HEK293 (cell line): ENCODE data around the gene RAB23.
A peak's percentile ranks its signal among the peaks of the same experiment; 100 is the strongest.

ENCODE experiments used
- HOXA7 ChIP-seq: sonication (generic); formaldehyde crosslinking; IDR thresholded peaks from 2 replicates; pipeline ENCODE4 v1.8.1; 2022; ENCODE audit warnings: missing genetic modification reagents, borderline replicate concordance
- IKZF3 ChIP-seq: fragments of 450-650 bp; IDR thresholded peaks from 2 replicates; pipeline ENCODE4 v1.5.0; 2018; ENCODE audit warnings: missing biosample characterization, mild to moderate bottlenecking, missing genetic modification characterization, moderate library complexity
- KLF10 ChIP-seq: fragments of 450-650 bp; IDR thresholded peaks from 2 replicates; pipeline ENCODE4 v1.5.1; 2018; ENCODE audit warnings: missing biosample characterization, mild to moderate bottlenecking, missing genetic modification characterization
- KLF16 ChIP-seq: fragments of 450-650 bp; formaldehyde crosslinking; IDR thresholded peaks from 2 replicates; pipeline ENCODE4 v1.5.1; 2017; ENCODE audit warnings: missing biosample characterization, missing genetic modification characterization
- REPIN1 ChIP-seq: fragments of 450-650 bp; formaldehyde crosslinking; IDR thresholded peaks from 2 replicates; pipeline ENCODE4 v1.5.1; 2017; ENCODE audit warnings: missing biosample characterization, missing genetic modification characterization, low read depth
- ZBTB49 ChIP-seq: fragments of 450-650 bp; formaldehyde crosslinking; IDR thresholded peaks from 2 replicates; pipeline ENCODE4 v1.5.1; 2016; ENCODE audit warnings: missing biosample characterization, missing genetic modification characterization, low read depth
- ZFP3 ChIP-seq: fragments of 450-650 bp; formaldehyde crosslinking; IDR thresholded peaks from 2 replicates; pipeline ENCODE4 v1.5.1; 2016; ENCODE audit warnings: low read depth, missing biosample characterization, missing genetic modification characterization
- ZNF184 ChIP-seq: fragments of 450-650 bp; IDR thresholded peaks from 2 replicates; pipeline ENCODE4 v1.5.1; 2018; ENCODE audit warnings: missing biosample characterization, mild to moderate bottlenecking, missing genetic modification characterization
- ZNF211 ChIP-seq: fragments of 450-650 bp; formaldehyde crosslinking; IDR thresholded peaks from 2 replicates; pipeline ENCODE4 v1.5.1; 2016; ENCODE audit warnings: low read depth, missing biosample characterization, missing genetic modification characterization
- ZNF24 ChIP-seq: fragments of 450-650 bp; formaldehyde crosslinking; IDR thresholded peaks from 2 replicates; pipeline ENCODE4 v1.5.1; 2016; ENCODE audit warnings: missing biosample characterization, missing genetic modification characterization
- ZNF398 ChIP-seq: fragments of 450-650 bp; formaldehyde crosslinking; IDR thresholded peaks from 2 replicates; pipeline ENCODE4 v1.5.1; 2017; ENCODE audit warnings: missing biosample characterization, missing genetic modification characterization
- ZNF510 ChIP-seq: fragments of 450-650 bp; formaldehyde crosslinking; IDR thresholded peaks from 2 replicates; pipeline ENCODE4 v1.5.1; 2018; ENCODE audit warnings: mild to moderate bottlenecking, missing genetic modification characterization, missing biosample characterization; ENCODE audit not compliant: insufficient replicate concordance
- ZNF521 ChIP-seq: fragments of 450-650 bp; formaldehyde crosslinking; IDR thresholded peaks from 2 replicates; pipeline ENCODE4 v1.5.1; 2017; ENCODE audit warnings: missing biosample characterization, mild to moderate bottlenecking, missing genetic modification characterization
- ZNF549 ChIP-seq: fragments of 450-650 bp; IDR thresholded peaks from 2 replicates; pipeline ENCODE4 v1.5.1; 2018; ENCODE audit warnings: missing biosample characterization, missing genetic modification characterization, mild to moderate bottlenecking, inconsistent platforms, moderate library complexity
- ZNF555 ChIP-seq: fragments of 450-650 bp; formaldehyde crosslinking; conservative IDR thresholded peaks from 2 replicates; pipeline ENCODE4 v1.5.1; 2017; ENCODE audit warnings: missing biosample characterization, mild to moderate bottlenecking, missing genetic modification characterization, inconsistent platforms
- ZNF561 ChIP-seq: fragments of 450-650 bp; IDR thresholded peaks from 2 replicates; pipeline ENCODE4 v1.5.1; 2018; ENCODE audit warnings: missing biosample characterization, missing genetic modification characterization, borderline replicate concordance
- ZNF624 ChIP-seq: fragments of 450-650 bp; formaldehyde crosslinking; IDR thresholded peaks from 2 replicates; pipeline ENCODE4 v1.5.1; 2017; ENCODE audit warnings: missing biosample characterization, missing genetic modification characterization
- ZNF670 ChIP-seq: fragments of 450-650 bp; formaldehyde crosslinking; IDR thresholded peaks from 2 replicates; pipeline ENCODE4 v1.5.1; 2016; ENCODE audit warnings: missing biosample characterization, missing genetic modification characterization, low read depth
- ZNF776 ChIP-seq: fragments of 450-650 bp; formaldehyde crosslinking; IDR thresholded peaks from 2 replicates; pipeline ENCODE4 v1.5.0; 2017; ENCODE audit warnings: missing biosample characterization, missing genetic modification characterization, borderline replicate concordance
- ZSCAN16 ChIP-seq: fragments of 450-650 bp; formaldehyde crosslinking; IDR thresholded peaks from 2 replicates; pipeline ENCODE4 v1.5.1; 2016; ENCODE audit warnings: missing biosample characterization, missing genetic modification characterization
- ZSCAN23 ChIP-seq: fragments of 450-650 bp; formaldehyde crosslinking; IDR thresholded peaks from 2 replicates; pipeline ENCODE4 v1.5.1; 2016; ENCODE audit warnings: missing biosample characterization, missing genetic modification characterization
- TF ChIP-seq, protein P1 (sequence below): fragments of 450-650 bp; formaldehyde crosslinking; IDR thresholded peaks from 2 replicates; pipeline ENCODE4 v1.5.1; 2016; ENCODE audit warnings: missing biosample characterization, missing genetic modification characterization
- TF ChIP-seq, protein P2 (sequence below): fragments of 450-650 bp; formaldehyde crosslinking; IDR thresholded peaks from 2 replicates; pipeline ENCODE4 v1.5.1; 2016; ENCODE audit warnings: missing biosample characterization, missing genetic modification characterization

Gene RAB23

DNA sequence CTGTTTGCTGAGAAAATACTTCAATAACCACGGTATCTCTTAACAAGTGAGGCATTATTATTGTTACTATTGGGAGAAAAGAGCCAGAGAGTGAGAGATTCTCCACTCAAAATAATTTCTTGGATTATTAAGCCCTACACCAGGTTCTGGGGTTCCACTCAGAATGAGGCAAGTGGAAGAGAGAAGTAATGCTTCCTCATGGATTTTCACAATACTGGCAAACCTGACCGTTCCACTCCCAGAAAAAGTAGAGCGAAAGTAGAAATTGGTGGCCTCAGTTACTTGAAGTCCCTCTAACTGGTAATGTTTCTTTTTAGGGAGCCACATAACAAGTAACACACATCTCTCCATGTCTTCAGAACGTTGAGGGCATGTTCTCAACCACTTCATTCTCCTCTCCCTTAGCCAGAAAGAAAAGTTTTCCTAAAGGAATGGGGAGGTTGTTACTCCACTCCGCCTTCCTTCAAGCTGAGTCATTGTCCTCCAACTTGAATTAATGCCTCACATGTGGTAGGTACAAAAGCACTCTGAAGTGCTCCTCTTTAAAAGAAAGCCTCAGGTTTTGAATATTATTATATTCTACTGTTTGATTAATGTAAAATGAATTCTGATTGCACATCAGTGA lies 48.1 kb downstream of the RAB23 start (continued):
- TF ChIP-seq ZNF776 (tag by site-specific recombination) (no peak), ZNF184 (tag by site-specific recombination) (0 out of 2 replicates have a peak, but pooled peaks have one; percentile 2), ZNF510 (tag by site-specific recombination) (no peak), ZNF670 (tag by site-specific recombination) (no peak), ZNF398 (no peak), KLF16 (tag by site-specific recombination) (no peak), HOXA7 (no peak), ZFP3 (tag by site-specific recombination) (no peak), REPIN1 (no peak), KLF10 (no peak), ZNF561 (tag by site-specific recombination) (0 out of 2 replicates have a peak, but pooled peaks have one; percentile 40), ZNF211 (tag by site-specific recombination) (no peak), ZNF549 (tag by site-specific recombination) (no peak), ZSCAN16 (tag by site-specific recombination) (no peak), IKZF3 (tag by site-specific recombination) (peak; percentile 90), ZNF24 (tag by site-specific recombination) (peak; percentile 82), ZNF555 (tag by site-specific recombination) (no peak), ZSCAN23 (tag by site-specific recombination) (no peak), ZNF521 (tag by site-specific recombination) (no peak), ZNF624 (tag by site-specific recombination) (no peak), ZBTB49 (tag by site-specific recombination) (no peak)
- TF ChIP-seq, protein P1, sequence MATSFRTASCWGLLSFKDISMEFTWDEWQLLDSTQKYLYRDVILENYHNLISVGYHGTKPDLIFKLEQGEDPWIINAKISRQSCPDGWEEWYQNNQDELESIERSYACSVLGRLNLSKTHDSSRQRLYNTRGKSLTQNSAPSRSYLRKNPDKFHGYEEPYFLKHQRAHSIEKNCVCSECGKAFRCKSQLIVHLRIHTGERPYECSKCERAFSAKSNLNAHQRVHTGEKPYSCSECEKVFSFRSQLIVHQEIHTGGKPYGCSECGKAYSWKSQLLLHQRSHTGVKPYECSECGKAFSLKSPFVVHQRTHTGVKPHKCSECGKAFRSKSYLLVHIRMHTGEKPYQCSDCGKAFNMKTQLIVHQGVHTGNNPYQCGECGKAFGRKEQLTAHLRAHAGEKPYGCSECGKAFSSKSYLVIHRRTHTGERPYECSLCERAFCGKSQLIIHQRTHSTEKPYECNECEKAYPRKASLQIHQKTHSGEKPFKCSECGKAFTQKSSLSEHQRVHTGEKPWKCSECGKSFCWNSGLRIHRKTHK (tag by site-specific recombination) = no peak
- TF ChIP-seq, protein P2, sequence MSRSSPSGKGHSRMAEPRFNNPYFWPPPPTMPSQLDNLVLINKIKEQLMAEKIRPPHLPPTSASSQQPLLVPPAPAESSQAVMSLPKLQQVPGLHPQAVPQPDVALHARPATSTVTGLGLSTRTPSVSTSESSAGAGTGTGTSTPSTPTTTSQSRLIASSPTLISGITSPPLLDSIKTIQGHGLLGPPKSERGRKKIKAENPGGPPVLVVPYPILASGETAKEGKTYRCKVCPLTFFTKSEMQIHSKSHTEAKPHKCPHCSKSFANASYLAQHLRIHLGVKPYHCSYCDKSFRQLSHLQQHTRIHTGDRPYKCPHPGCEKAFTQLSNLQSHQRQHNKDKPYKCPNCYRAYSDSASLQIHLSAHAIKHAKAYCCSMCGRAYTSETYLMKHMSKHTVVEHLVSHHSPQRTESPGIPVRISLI = no peak
- TF ChIP-seq, all 188 proteins: peak for 18
